DND-41 (cell line): Measurements from ENCODE around the gene AGPAT4.

ENCODE experiments used
- CTCF ChIP-seq: IDR thresholded peaks from 2 replicates; pipeline ENCODE4 v1.5.1; 2012; ENCODE audit warnings: borderline replicate concordance, low read length, moderate library complexity, mild to moderate bottlenecking; ENCODE audit not compliant: poor library complexity, severe bottlenecking; ENCODE audit errors: extremely low read depth
- EZH2 ChIP-seq: IDR thresholded peaks from 3 replicates; pipeline ENCODE4 v1.6.1; 2012; ENCODE audit warnings: borderline replicate concordance, low read depth, mild to moderate bottlenecking, moderate library complexity, low read length, inconsistent platforms; ENCODE audit not compliant: severe bottlenecking

- TF ChIP-seq CTCF: no peak
- TF ChIP-seq EZH2: no peak
Observed at GRCh38 chr6:161091972-161092701, 181.7 kb downstream of the AGPAT4 start.
